HepG2 (cell line): ENCODE data around the gene MXD1. TPM values are rescaled to one million over a fixed set of nuclear protein-coding genes. Genes with fewer than 3 reads are reported as not detected.

Experiments
- ATAC-seq: fragments of 200-7000 bp; cut with Tn5 transposase; 3 replicates; pipeline ENCODE4 v1.9.1; 2020; ENCODE audit warnings: mild to moderate bottlenecking, moderate library complexity
- BruUV-seq: library from RNA; stranded (reverse); fragments of 400-500 nt; replicated peaks from 2 replicates; lab custom pipeline; 2021; lab: Mats Ljungman, UMichigan
- CTCF ChIA-PET: fragments of 300-600 bp; formaldehyde crosslinking; extraction: SDS; loops from one replicate; lab custom pipeline; 2021; ENCODE audit warnings: low total read pairs, inconsistent platforms, low intra/inter-chr PET ratio; lab: Yijun Ruan, JAX
- POLR2A ChIA-PET: fragments of 350-600 bp; sonication (Branson Sonifier 250); formaldehyde crosslinking; loops from one replicate; lab custom pipeline; 2020; ENCODE audit warnings: antibody characterized with exemption, inconsistent platforms; lab: Yijun Ruan, JAX
- DNase-seq: peaks from one replicate; pipeline ENCODE4 v3.0.0-alpha.2; 2015; ENCODE audit warnings: low spot score
- FAIRE-seq: peaks from 3 replicates; lab custom pipeline; 2011; peaks lifted over from hg19 to GRCh38; lab: Jason Lieb, UNC
- H2AFZ ChIP-seq: one replicate; pipeline ENCODE4 v1.6.1; 2011; ENCODE audit warnings: low read length, inconsistent platforms
- H3K27ac ChIP-seq: fragments of 300-600 bp; 3 replicates; pipeline ENCODE4 v1.8.0; 2011; ENCODE audit warnings: mixed run types, mild to moderate bottlenecking, mixed read lengths, low read length, inconsistent platforms; ENCODE audit not compliant: insufficient read depth; ENCODE audit errors: extremely low read length
- H3K27me3 ChIP-seq, 2 experiments: fragments of 200-600 bp in 1 of 2; 2 replicates in 1 of 2; 3 replicates in 1 of 2; pipeline versions ENCODE4 v1.6.0 to v1.8.0; 2011; ENCODE audit warnings: low read length in 2 of 2, mild to moderate bottlenecking in 2 of 2, moderate library complexity in 2 of 2, inconsistent platforms in 1 of 2; ENCODE audit not compliant: insufficient read depth in 2 of 2, control insufficient read depth in 1 of 2
- H3K36me3 ChIP-seq, 2 experiments: fragments of 200-600 bp in 1 of 2; replicated peaks in 1 of 2; 2 replicates in 1 of 2; 3 replicates in 1 of 2; pipeline versions ENCODE4 v1.5.1 to v1.8.0; 2011; ENCODE audit warnings: low read length in 2 of 2, inconsistent platforms in 1 of 2; ENCODE audit not compliant: insufficient read depth in 2 of 2, control insufficient read depth in 1 of 2
- H3K4me1 ChIP-seq: 2 replicates; pipeline ENCODE4 v1.5.1; 2012; ENCODE audit warnings: low read length, inconsistent platforms; ENCODE audit not compliant: insufficient read depth
- H3K4me2 ChIP-seq: 2 replicates; pipeline ENCODE4 v1.6.0; 2011; ENCODE audit warnings: low read depth, low read length, inconsistent platforms
- H3K4me3 ChIP-seq, 3 experiments: fragments of 200-600 bp in 1 of 3; sonication (generic), shearing (Covaris generic) in 1 of 3; replicated peaks in 1 of 3; 2 replicates each; pipeline ENCODE4 v1.5.1; 2011 to 2016; ENCODE audit warnings: low read length in 3 of 3, inconsistent platforms in 2 of 3, low read depth in 2 of 3, mild to moderate bottlenecking in 2 of 3, control low read depth in 1 of 3, mixed read lengths in 1 of 3; ENCODE audit not compliant: insufficient read depth in 1 of 3
- H3K79me2 ChIP-seq: one replicate; pipeline ENCODE4 v1.6.1; 2011; ENCODE audit warnings: low read length, inconsistent platforms; ENCODE audit not compliant: insufficient read depth
- H3K9ac ChIP-seq: 2 replicates; pipeline ENCODE4 v1.6.0; 2011; ENCODE audit warnings: mild to moderate bottlenecking, low read depth, low read length, inconsistent platforms; ENCODE audit not compliant: insufficient read depth
- H3K9me3 ChIP-seq: 2 replicates; pipeline ENCODE4 v1.5.1; 2012; ENCODE audit warnings: mild to moderate bottlenecking, low read length
- H4K20me1 ChIP-seq: 2 replicates; pipeline ENCODE4 v1.6.0; 2011; ENCODE audit warnings: inconsistent platforms, mild to moderate bottlenecking, low read length, moderate library complexity; ENCODE audit not compliant: insufficient read depth
- CREB1 ChIP-seq, 2 experiments: fragments of 450-650 bp in 1 of 2; IDR thresholded peaks; 2 replicates each; pipeline ENCODE4 v1.6.1; 2016 to 2017; ENCODE audit warnings: control low read depth in 1 of 2, mild to moderate bottlenecking in 1 of 2, missing compliant biosample characterization in 1 of 2, missing genetic modification characterization in 1 of 2
- MAFF ChIP-seq: IDR thresholded peaks from 2 replicates; pipeline ENCODE4 v1.6.1; 2011; ENCODE audit warnings: low read depth, low read length, improper control_type of control experiment
- MAFK ChIP-seq, 2 experiments: IDR thresholded peaks in 1 of 2; conservative IDR thresholded peaks in 1 of 2; 2 replicates each; pipeline ENCODE4 v1.6.1; 2011; ENCODE audit warnings: improper control_type of control experiment in 2 of 2, low read length in 2 of 2
- NFYB ChIP-seq: sonication (generic); formaldehyde crosslinking; IDR thresholded peaks from 2 replicates; pipeline ENCODE4 v1.4.0; 2020; ENCODE audit warnings: missing genetic modification reagents
- POLR2AphosphoS5 ChIP-seq: IDR thresholded peaks from 2 replicates; pipeline ENCODE4 v1.6.1; 2012; ENCODE audit warnings: low read depth, low read length
- ZNF343 ChIP-seq: sonication (generic); formaldehyde crosslinking; IDR thresholded peaks from 2 replicates; pipeline ENCODE4 v1.4.0; 2020; ENCODE audit warnings: mild to moderate bottlenecking, missing genetic modification reagents
- ZNF510 ChIP-seq: sonication (generic); formaldehyde crosslinking; IDR thresholded peaks from 2 replicates; pipeline ENCODE4 v1.4.0; 2020; ENCODE audit warnings: low read depth, mild to moderate bottlenecking, missing genetic modification reagents
- WGBS: methylation state at CpG from one replicate; pipeline ENCODE4 v1.1.6; 2017; ENCODE audit warnings: low lambda C conversion rate; 5-methylcytosine and 5-hydroxymethylcytosine counted together
- in situ Hi-C: cut with HindIII; loops from 2 replicates; pipeline ENCODE4 v1.10.0; 2017; ENCODE audit warnings: low pct_unique_long_range_greater_than_20kb; ENCODE audit not compliant: extremely low pct_ligation_motif_present
- intact Hi-C: fragments of 100-400 bp; cut with micrococcal nuclease; formaldehyde crosslinking; loops from one replicate; pipeline ENCODE4 v1.10.0; 2022; ENCODE audit not compliant: unreplicated experiment
- polyA plus RNA-seq, 8 experiments: library from polyadenylated mRNA; depleted of rRNA in 3 of 8; stranded (reverse) in 7 of 8; unstranded in 1 of 8; fragments of >200 nt; fragmentation: Illumina TruSeq in 4 of 8; extraction: Trizol in 4 of 8; gene quantifications; 2 replicates each; pipeline versions ENCODE4 v1.2.1 to v1.2.3, GENCODE V29; 2011 to 2016; ENCODE audit warnings: low read depth in 4 of 8, missing spikeins in 1 of 8, mixed read lengths in 1 of 8; ENCODE audit not compliant: insufficient read depth in 1 of 8
- total RNA-seq, 5 experiments: library from RNA; depleted of rRNA; stranded (reverse); fragments of >200 nt; fragmentation: Illumina TruSeq; extraction: Trizol; gene quantifications; 2 replicates each; pipeline ENCODE4 v1.2.3, GENCODE V29; 2016; ENCODE audit warnings: low read depth in 1 of 5
- TF ChIP-seq, protein P1 (sequence below): IDR thresholded peaks from 2 replicates; pipeline ENCODE4 v1.6.1; 2016

Gene MXD1
- total and polyA plus RNA-seq, 2 of the 13 experiments (the other 11 are each of a cell fraction or from before 2014, with no cell fraction given), result 6.4 to 14.9 TPM

DNA sequence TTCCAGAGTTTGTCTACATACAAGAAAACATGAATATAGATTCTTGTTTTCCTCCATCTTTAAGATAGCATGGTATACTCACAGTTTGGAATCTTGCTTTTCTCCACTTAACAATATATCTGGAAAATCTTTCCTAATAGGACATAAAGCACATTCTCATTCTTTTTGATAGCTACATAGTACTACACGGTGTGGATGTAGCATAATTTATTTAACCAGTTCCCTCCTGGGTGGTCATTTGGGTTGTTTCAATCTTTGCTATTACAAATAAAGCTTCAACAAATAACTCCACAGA, 19.7 kb downstream of the MXD1 start:
- 0 out of 2 replicates have a peak, but pooled peaks have one; percentile 3 for TF ChIP-seq ZNF343 (CRISPR knock-in tag)
- TF ChIP-seq NFYB (CRISPR knock-in tag), result no peak
- peak; percentile 52; the same call in 1 of the 2 replicates for TF ChIP-seq ZNF510 (CRISPR knock-in tag)
- Histone ChIP-seq H3K9ac (no peak overlapping the region), H3K9me3 (no peaks in the 10 kb centered on the region), H4K20me1 (no peaks in the 10 kb centered on the region), H3K79me2 (no peaks in the 10 kb centered on the region), H3K4me2 (peak overlapping the region; percentile 57), H3K27ac (peak overlapping the region; percentile 55), H2AFZ (no peak overlapping the region), H3K27me3 (no peaks in the 10 kb centered on the region), H3K4me3 (no peak overlapping the region), H3K36me3 (peaks cover 18 to 43% of the 10 kb centered on the region in 2 experiments), H3K4me1 (peaks cover 36% of the 10 kb centered on the region)
- no TSS peak for BruUV-seq
- WGBS, result 68% methylated on average over 1 of the region's 1 CpG
- ChIA-PET POLR2A (interaction anchor here (0.7 to 7.5 kb wide), 9 partner anchors 11 to 256 kb away, joined by 3 to 104 read pairs (median 4); partner anchors contain the start of genes C2orf42 and MXD1), CTCF (no interaction called here)
- intact Hi-C loops, result no loop called here
- DNase-seq (no peak), ATAC-seq (no peak), FAIRE-seq (no peak)
- in situ Hi-C loops, result no loop called here

DNA sequence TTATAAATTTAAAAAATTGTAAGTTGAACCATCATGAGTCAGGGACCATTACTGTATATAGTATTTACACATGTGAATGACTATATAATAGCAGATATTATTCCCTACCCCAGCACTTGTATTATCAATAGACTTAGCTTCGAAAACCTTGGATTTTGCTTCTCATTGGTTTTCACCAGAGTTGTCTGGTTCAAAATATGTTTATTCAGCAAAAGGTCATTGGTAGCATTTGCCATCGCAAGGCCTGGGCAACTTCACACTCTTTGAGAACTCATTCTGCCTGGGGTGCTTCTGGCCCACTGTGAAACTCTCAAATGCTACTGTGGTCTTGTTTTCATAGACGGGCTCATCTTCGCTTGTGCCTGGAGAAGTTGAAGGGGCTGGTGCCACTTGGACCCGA, 20.1 kb downstream of the MXD1 start:
- in situ Hi-C loops, result no loop called here
- no peak for ATAC-seq
- peaks cover 18 to 46% of the 10 kb centered on the region in 2 experiments for H3K36me3 ChIP-seq

More for the DNA sequence above, 20.1 kb downstream of the MXD1 start:
- intact Hi-C loops, result no loop called here
- Histone ChIP-seq H3K4me1 (peaks cover 40% of the 10 kb centered on the region), H2AFZ (no peak overlapping the region)
- TF ChIP-seq MAFK (conservative IDR thresholded peaks at IDR 0.05 in 1 of 2, IDR thresholded peaks at IDR 0.05 in 1 of 2; ENCODE audit: low read length in 2 of 2) (peak; percentile 86 to 90), POLR2AphosphoS5 (no peak), CREB1 (IDR thresholded peaks at IDR 0.05) (no peak), CREB1 (CRISPR knock-in tag; IDR thresholded peaks at IDR 0.05) (0 out of 2 replicates have a peak, but pooled peaks have one; percentile 14), MAFF (peak; percentile 88)
- TF ChIP-seq, protein P1, sequence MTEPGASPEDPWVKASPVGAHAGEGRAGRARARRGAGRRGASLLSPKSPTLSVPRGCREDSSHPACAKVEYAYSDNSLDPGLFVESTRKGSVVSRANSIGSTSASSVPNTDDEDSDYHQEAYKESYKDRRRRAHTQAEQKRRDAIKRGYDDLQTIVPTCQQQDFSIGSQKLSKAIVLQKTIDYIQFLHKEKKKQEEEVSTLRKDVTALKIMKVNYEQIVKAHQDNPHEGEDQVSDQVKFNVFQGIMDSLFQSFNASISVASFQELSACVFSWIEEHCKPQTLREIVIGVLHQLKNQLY (CRISPR knock-in tag), result no peak
- TF ChIP-seq, all 625 proteins: peak for 3
- FAIRE-seq (no peak), DNase-seq (no peak)
- Histone ChIP-seq H3K9ac (no peak overlapping the region), H3K4me2 (no peak overlapping the region), H3K79me2 (no peaks in the 10 kb centered on the region), H3K9me3 (no peaks in the 10 kb centered on the region), H4K20me1 (no peaks in the 10 kb centered on the region), H3K27ac (no peak overlapping the region), H3K4me3 (no peak overlapping the region), H3K27me3 (no peaks in the 10 kb centered on the region)
- CTCF ChIA-PET, result no interaction called here
- POLR2A ChIA-PET, result interaction anchor here (1.1 to 7.5 kb wide), 3 partner anchors 11 to 20 kb away, joined by 3 to 104 read pairs (median 7); partner anchors contain the start of gene MXD1
- WGBS, result 96% methylated on average over 5 of the region's 5 CpGs
- BruUV-seq, result no TSS peak
